H9 (cell line): ENCODE results near the gene KIF3B. TPM values are rescaled to one million over a fixed set of nuclear protein-coding genes. Genes with fewer than 3 reads are reported as not detected.
A peak's percentile ranks its signal among the peaks of the same experiment; 100 is the strongest.

Source experiments
- DNase-seq: peaks from one replicate; pipeline ENCODE4 v3.0.0-alpha.2; 2017
- H2AFZ ChIP-seq: one replicate; pipeline ENCODE4 v1.6.1; 2013; ENCODE audit warnings: mild to moderate bottlenecking, low read length, control low read depth, moderate library complexity
- H2AK5ac ChIP-seq: 2 replicates; pipeline ENCODE4 v1.6.1; 2013; ENCODE audit warnings: low read length, control low read depth, mixed read lengths; ENCODE audit not compliant: insufficient read length
- H2BK120ac ChIP-seq: one replicate; pipeline ENCODE4 v1.6.1; 2013; ENCODE audit warnings: low read depth, mild to moderate bottlenecking, low read length, control low read depth, inconsistent platforms; ENCODE audit not compliant: poor library complexity, severe bottlenecking
- H2BK12ac ChIP-seq: 2 replicates; pipeline ENCODE4 v1.6.1; 2013; ENCODE audit warnings: low read length, control low read depth, mixed read lengths, low read depth; ENCODE audit not compliant: insufficient read length
- H2BK15ac ChIP-seq: 2 replicates; pipeline ENCODE4 v1.6.1; 2013; ENCODE audit warnings: low read depth, low read length, control low read depth
- H2BK20ac ChIP-seq: one replicate; pipeline ENCODE4 v1.6.1; 2013; ENCODE audit warnings: low read depth, mild to moderate bottlenecking, low read length, control low read depth, inconsistent platforms; ENCODE audit not compliant: poor library complexity, severe bottlenecking
- H2BK5ac ChIP-seq: 2 replicates; pipeline ENCODE4 v1.6.1; 2013; ENCODE audit warnings: low read length, control low read depth, mixed read lengths; ENCODE audit not compliant: insufficient read length
- H3K14ac ChIP-seq: 2 replicates; pipeline ENCODE4 v1.6.1; 2013; ENCODE audit warnings: low read length, control low read depth; ENCODE audit not compliant: insufficient read depth
- H3K18ac ChIP-seq: 2 replicates; pipeline ENCODE4 v1.6.1; 2013; ENCODE audit warnings: low read depth, mild to moderate bottlenecking, mixed read lengths, low read length, control low read depth; ENCODE audit not compliant: insufficient read length
- H3K23ac ChIP-seq: 2 replicates; pipeline ENCODE4 v1.6.1; 2013; ENCODE audit warnings: low read length, control low read depth, mixed read lengths, low read depth; ENCODE audit not compliant: insufficient read length
- H3K23me2 ChIP-seq: 2 replicates; pipeline ENCODE4 v1.6.1; 2013; ENCODE audit warnings: low read depth, mild to moderate bottlenecking, mixed read lengths, low read length, control low read depth; ENCODE audit not compliant: insufficient read length, poor library complexity, severe bottlenecking
- H3K27ac ChIP-seq: 2 replicates; pipeline ENCODE4 v1.5.1; 2013; ENCODE audit warnings: low read length, control low read depth, mixed read lengths, low read depth; ENCODE audit not compliant: insufficient read length
- H3K27me3 ChIP-seq: 2 replicates; pipeline ENCODE4 v1.6.1; 2013; ENCODE audit warnings: low read length, control low read depth, inconsistent platforms; ENCODE audit not compliant: insufficient read depth
- H3K4ac ChIP-seq: 2 replicates; pipeline ENCODE4 v1.6.1; 2013; ENCODE audit warnings: low read depth, mild to moderate bottlenecking, control low read depth, inconsistent platforms, low read length, moderate library complexity
- H3K4me1 ChIP-seq: 2 replicates; pipeline ENCODE4 v1.6.1; 2013; ENCODE audit warnings: low read length, control low read depth, inconsistent platforms; ENCODE audit not compliant: insufficient read depth
- H3K4me2 ChIP-seq: 2 replicates; pipeline ENCODE4 v1.6.1; 2013; ENCODE audit warnings: low read length, control low read depth, mixed read lengths; ENCODE audit not compliant: insufficient read length, insufficient read depth
- H3K56ac ChIP-seq: 2 replicates; pipeline ENCODE4 v1.6.1; 2013; ENCODE audit warnings: low read depth, mild to moderate bottlenecking, mixed read lengths, low read length, control low read depth; ENCODE audit not compliant: insufficient read length
- H3K79me1 ChIP-seq: 2 replicates; pipeline ENCODE4 v1.6.1; 2013; ENCODE audit warnings: low read depth, mild to moderate bottlenecking, moderate library complexity, low read length, control low read depth, inconsistent platforms; ENCODE audit not compliant: insufficient read depth, poor library complexity, severe bottlenecking
- H3K79me2 ChIP-seq: 2 replicates; pipeline ENCODE4 v1.6.1; 2013; ENCODE audit warnings: low read length, control low read depth, inconsistent platforms; ENCODE audit not compliant: insufficient read depth
- H3K9ac ChIP-seq: 2 replicates; pipeline ENCODE4 v1.6.1; 2013; ENCODE audit warnings: low read length, control low read depth, mixed read lengths; ENCODE audit not compliant: insufficient read length; ENCODE audit errors: extremely low read depth
- H3K9me3 ChIP-seq: one replicate; pipeline ENCODE4 v1.6.1; 2013; ENCODE audit warnings: low read depth, low read length, inconsistent platforms; ENCODE audit not compliant: control insufficient read depth
- H3T11ph ChIP-seq: one replicate; pipeline ENCODE4 v1.6.1; 2013; ENCODE audit warnings: mild to moderate bottlenecking, low read length, control low read depth, inconsistent platforms
- H4K20me1 ChIP-seq: one replicate; pipeline ENCODE4 v1.6.1; 2013; ENCODE audit not compliant: control insufficient read depth, insufficient read length, insufficient read depth
- H4K5ac ChIP-seq: 2 replicates; pipeline ENCODE4 v1.6.1; 2013; ENCODE audit warnings: low read depth, mild to moderate bottlenecking, mixed read lengths, low read length, control low read depth; ENCODE audit not compliant: insufficient read length
- H4K8ac ChIP-seq: replicated peaks from 2 replicates; pipeline ENCODE4 v1.6.1; 2013; ENCODE audit warnings: low read length, control low read depth, mixed read lengths, low read depth; ENCODE audit not compliant: insufficient read length
- H4K91ac ChIP-seq: 2 replicates; pipeline ENCODE4 v1.6.1; 2013; ENCODE audit warnings: low read depth, mild to moderate bottlenecking, moderate library complexity, mixed read lengths, low read length, control low read depth; ENCODE audit not compliant: insufficient read length
- H3K27ac Mint-ChIP-seq, 3 experiments: 2 replicates in 2 of 3; 3 replicates in 1 of 3; pipeline ENCODE4 v1.8.0; 2020 to 2021; ENCODE audit warnings: mixed read lengths in 3 of 3, mild to moderate bottlenecking in 1 of 3, moderate library complexity in 1 of 3
- H3K27me3 Mint-ChIP-seq: 2 replicates; pipeline ENCODE4 v1.8.0; 2021; ENCODE audit warnings: low read depth, mild to moderate bottlenecking, moderate library complexity, mixed read lengths
- H3K36me3 Mint-ChIP-seq, 3 experiments: 2 replicates in 2 of 3; 3 replicates in 1 of 3; pipeline ENCODE4 v1.8.0; 2020 to 2021; ENCODE audit warnings: low read depth in 3 of 3, mixed read lengths in 3 of 3; ENCODE audit not compliant: insufficient read depth in 1 of 3
- H3K4me1 Mint-ChIP-seq, 2 experiments: 2 replicates each; pipeline ENCODE4 v1.8.0; 2020; ENCODE audit warnings: mixed read lengths in 2 of 2
- H3K4me3 Mint-ChIP-seq, 2 experiments: 2 replicates in 1 of 2; 3 replicates in 1 of 2; pipeline ENCODE4 v1.8.0; 2020 to 2021; ENCODE audit warnings: mild to moderate bottlenecking in 2 of 2, mixed read lengths in 2 of 2, moderate library complexity in 1 of 2
- H3K9me3 Mint-ChIP-seq, 2 experiments: 2 replicates in 1 of 2; 3 replicates in 1 of 2; pipeline ENCODE4 v1.8.0; 2020; ENCODE audit warnings: mild to moderate bottlenecking in 2 of 2, mixed read lengths in 2 of 2, moderate library complexity in 1 of 2
- total RNA-seq: library from RNA; stranded (reverse); gene quantifications from 2 replicates; pipeline ENCODE4 v1.2.1, GENCODE V29; 2021
- TF ChIP-seq, protein P1 (sequence below): fragments of 200-600 bp; sonication (generic); conservative IDR thresholded peaks from 3 replicates; pipeline ENCODE4 v1.8.0; 2021; ENCODE audit warnings: antibody characterized with exemption, mild to moderate bottlenecking

KIF3B gene
- total RNA-seq, 1 experiment from 2014 or later, result 29.7 TPM

DNA sequence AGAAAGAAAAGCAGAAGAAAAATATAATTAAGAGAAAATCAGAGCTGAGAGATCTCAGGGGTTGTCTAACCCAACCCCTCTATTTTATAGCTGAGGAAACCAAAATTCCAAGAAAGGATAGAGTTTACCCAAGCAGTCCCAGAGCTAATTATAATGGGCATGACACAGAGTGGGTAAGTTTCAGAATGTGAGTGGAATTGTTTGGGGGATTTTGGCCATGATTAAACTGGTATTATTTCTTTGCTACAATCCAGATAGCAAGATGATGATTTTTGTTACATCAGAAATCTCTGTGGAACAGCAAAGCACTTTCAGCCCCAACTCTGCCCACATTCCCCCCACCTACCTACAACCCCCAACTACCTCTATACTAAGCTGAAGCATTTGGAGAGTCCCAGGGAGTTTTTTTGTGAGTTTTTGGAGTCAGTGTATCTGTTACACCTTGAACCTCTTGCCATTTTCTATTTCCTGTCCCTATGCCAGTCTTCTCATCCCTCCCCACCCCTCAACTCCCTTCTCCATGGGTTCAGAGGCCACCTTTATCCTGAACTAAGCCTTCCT lies 45.0 kb upstream of the KIF3B start:
- no peak overlapping the region for H3K4me2 ChIP-seq
- H4K8ac ChIP-seq, result no peak overlapping the region
- TF ChIP-seq, protein P1, sequence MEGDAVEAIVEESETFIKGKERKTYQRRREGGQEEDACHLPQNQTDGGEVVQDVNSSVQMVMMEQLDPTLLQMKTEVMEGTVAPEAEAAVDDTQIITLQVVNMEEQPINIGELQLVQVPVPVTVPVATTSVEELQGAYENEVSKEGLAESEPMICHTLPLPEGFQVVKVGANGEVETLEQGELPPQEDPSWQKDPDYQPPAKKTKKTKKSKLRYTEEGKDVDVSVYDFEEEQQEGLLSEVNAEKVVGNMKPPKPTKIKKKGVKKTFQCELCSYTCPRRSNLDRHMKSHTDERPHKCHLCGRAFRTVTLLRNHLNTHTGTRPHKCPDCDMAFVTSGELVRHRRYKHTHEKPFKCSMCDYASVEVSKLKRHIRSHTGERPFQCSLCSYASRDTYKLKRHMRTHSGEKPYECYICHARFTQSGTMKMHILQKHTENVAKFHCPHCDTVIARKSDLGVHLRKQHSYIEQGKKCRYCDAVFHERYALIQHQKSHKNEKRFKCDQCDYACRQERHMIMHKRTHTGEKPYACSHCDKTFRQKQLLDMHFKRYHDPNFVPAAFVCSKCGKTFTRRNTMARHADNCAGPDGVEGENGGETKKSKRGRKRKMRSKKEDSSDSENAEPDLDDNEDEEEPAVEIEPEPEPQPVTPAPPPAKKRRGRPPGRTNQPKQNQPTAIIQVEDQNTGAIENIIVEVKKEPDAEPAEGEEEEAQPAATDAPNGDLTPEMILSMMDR, result no peak
- H4K5ac ChIP-seq, result no peak overlapping the region
- Mint-ChIP-seq H3K27ac (peak overlapping the region in 1 of 3 experiments; percentile 86; a peak in 1 of 7 replicates), H3K4me1 (no peaks in the 10 kb centered on the region; a peak in 1 of 4 replicates), H3K9me3 (no peaks in the 10 kb centered on the region), H3K36me3 (peaks cover 36 to 76% (median 68%) of the 10 kb centered on the region in 3 experiments; a peak in 6 of 7 replicates), H3K4me3 (no peak overlapping the region; a peak in 1 of 5 replicates), H3K27me3 (no peaks in the 10 kb centered on the region; the same call in 1 of the 2 replicates)
- H3K9ac ChIP-seq, result no peak overlapping the region
- DNase-seq, result no peak
- H3K27ac ChIP-seq, result no peak overlapping the region
- H3K4me1 ChIP-seq, result no peaks in the 10 kb centered on the region
- H2BK20ac ChIP-seq, result no peak overlapping the region
- H3K14ac ChIP-seq, result no peak overlapping the region
- H3K56ac ChIP-seq, result no peak overlapping the region
- no peak overlapping the region for H2BK5ac ChIP-seq
- H2AFZ ChIP-seq, result no peak overlapping the region
- no peak overlapping the region for H2AK5ac ChIP-seq
- no peak overlapping the region for H2BK15ac ChIP-seq
- H3K23ac ChIP-seq, result no peak overlapping the region
- no peak overlapping the region for H4K91ac ChIP-seq
- H2BK12ac ChIP-seq, result no peak overlapping the region
- H3T11ph ChIP-seq, result no peak overlapping the region
- no peaks in the 10 kb centered on the region for H3K9me3 ChIP-seq
- H4K20me1 ChIP-seq, result no peaks in the 10 kb centered on the region
- H3K79me1 ChIP-seq, result no peaks in the 10 kb centered on the region
- no peak overlapping the region for H3K18ac ChIP-seq
- no peaks in the 10 kb centered on the region for H3K23me2 ChIP-seq
- no peak overlapping the region for H2BK120ac ChIP-seq
- no peaks in the 10 kb centered on the region for H3K79me2 ChIP-seq
- no peaks in the 10 kb centered on the region for H3K27me3 ChIP-seq
- H3K4ac ChIP-seq, result no peak overlapping the region
